Stimulated activated CD4-positive, alpha-beta T cell treated with anti-CD3 and anti-CD28 coated beads, Interleukin-12 subunit alpha, Interleukin-12 subunit beta, amount 100 ng/mL, for 24 hours (primary cell): ENCODE data around the gene DNAJC22.
"Not testable (repeated sequence)": the region's sequence is repeated elsewhere in the genome, so short reads cannot be mapped to it uniquely, and the experiment has no call there.

ENCODE experiments used
- DNase-seq, 2 experiments: peaks; one replicate each; pipeline ENCODE4 v3.0.0-alpha.2; 2020; ENCODE audit warnings: low read depth in 2 of 2

The DNAJC22 gene

DNA sequence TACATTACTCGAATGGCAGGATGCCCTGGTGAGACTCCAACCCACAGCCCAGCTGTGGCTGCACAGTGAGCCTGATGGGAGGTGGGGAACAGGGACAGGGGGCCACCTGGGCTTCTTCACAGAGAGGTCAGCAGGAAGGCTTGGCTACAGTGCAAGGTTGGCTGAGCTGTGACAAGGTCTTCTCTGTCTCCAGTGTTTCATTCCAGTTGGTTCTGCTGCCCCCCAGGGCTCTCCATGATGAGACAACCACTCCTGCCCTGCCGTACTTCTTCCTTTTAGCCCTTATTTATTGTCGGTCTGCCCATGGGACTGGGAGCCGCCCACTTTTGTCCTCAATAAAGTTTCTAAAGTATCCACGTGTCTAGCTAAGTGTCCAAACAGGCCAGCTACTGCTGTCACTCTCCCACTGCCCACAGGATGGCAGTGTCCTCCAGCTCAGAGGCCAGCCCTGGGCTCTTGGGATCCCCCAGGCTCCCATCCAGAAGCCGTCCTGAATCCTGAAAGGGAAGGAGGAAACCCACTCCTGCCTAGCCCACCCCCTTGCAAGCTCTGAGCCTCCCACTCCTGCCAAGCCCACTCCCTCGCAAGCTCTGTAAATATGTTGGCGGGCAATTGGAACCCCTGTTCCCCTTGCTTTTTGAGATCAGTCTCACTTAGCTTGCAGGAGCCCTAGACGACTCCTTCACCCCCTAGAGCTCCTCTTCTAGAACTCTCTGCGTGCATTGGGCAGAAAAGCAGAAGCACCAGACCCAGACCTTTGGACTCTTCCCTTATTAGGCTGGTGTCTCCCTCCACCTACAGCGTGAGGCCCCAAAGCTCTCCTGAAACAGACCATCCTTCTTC lies 15.1 kb upstream of the DNAJC22 start:
- DNase-seq: no peak

DNA sequence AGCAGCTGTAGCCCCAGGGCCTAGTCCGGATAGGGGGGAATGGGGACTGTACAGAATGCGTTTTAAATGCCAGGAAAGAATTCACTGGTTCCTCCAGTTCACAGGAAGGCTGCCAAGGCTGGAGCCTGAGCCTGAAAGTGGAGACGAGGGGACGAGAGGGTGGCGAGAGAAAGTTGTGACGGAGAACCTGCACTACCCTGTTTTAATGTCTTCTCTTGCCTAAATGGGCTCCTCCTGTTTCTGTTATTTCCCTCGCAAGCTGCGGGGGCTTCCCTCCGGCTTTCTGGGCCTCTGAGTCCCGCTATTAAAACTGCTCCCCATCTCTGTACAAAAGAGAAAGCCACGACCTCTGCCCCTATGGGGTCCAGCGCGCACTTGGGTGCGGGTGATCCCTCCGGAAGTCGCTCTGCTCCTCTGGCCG lies 14.2 kb upstream of the DNAJC22 start:
- DNase-seq: no peak

DNA sequence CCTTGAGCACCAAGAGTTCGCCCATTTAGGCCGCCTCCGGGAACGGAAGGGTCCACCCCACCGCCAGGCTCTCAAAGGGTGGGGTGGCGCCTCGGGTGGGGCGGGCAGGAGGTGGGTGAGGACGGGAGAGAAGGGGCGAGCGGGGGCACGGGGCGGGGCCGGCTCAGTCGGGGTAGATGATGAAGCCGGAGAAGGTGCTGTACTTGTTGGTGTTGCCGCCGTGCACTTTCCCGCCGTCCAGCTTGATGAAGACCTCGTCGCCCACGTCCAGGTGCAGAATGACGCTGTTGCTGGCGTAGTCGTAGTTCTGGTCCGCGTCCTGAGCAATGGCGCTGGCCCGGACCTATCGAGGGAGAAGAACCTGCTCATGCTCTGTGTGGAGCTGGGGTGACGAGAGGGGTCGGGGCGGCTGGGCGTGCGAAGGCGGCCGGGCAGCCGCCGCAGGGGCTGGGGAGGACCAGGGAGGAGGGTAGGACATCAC lies 13.8 kb upstream of the DNAJC22 start:
- no peak for DNase-seq

- not testable (repeated sequence) for DNase-seq
Measured at GRCh38 chr12:49333778-49334177, 12.9 kb upstream of the DNAJC22 start.

GRCh38 chr12:49334226-49334625 lies 12.5 kb upstream of the DNAJC22 start:
- DNase-seq: no peak

GRCh38 chr12:49334681-49335080 lies 12.0 kb upstream of the DNAJC22 start:
- DNase-seq: no peak

- DNase-seq: no peak
Measured at GRCh38 chr12:49335118-49335954, 11.4 kb upstream of the DNAJC22 start.

DNA sequence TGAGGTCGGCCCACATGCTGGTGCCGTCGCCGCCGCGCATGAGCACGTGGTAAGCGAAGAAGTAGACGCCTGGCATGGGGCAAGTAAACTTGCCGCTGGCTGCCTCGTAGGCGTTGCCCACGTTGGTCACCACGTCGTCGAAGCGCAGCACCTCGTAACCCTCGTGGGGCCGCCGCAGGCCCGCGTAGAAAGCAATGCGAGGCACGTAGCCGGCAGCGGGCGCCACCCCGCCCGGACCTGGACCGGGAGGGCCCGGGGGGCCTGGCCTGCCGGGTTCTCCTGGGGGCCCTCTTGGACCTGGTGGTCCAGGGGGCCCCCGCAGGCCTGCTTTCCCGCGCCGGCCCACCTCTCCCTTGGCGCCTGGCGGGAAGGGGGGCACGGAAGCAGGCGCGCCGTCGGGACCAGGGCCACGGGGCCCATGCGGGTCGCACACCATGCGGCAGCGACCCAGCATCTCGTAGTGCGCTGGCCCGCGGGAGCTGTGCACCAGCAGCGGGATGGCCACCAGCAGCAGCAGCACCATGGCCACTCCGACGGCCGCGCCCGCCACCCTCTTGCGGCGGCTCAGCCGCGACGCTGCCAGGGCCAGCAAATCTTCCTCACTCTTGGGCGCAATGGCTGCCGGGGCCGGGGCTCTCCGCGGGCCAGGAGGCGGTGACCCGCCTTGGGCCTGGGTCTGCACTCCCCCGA lies 10.6 kb upstream of the DNAJC22 start:
- no peak for DNase-seq

DNA sequence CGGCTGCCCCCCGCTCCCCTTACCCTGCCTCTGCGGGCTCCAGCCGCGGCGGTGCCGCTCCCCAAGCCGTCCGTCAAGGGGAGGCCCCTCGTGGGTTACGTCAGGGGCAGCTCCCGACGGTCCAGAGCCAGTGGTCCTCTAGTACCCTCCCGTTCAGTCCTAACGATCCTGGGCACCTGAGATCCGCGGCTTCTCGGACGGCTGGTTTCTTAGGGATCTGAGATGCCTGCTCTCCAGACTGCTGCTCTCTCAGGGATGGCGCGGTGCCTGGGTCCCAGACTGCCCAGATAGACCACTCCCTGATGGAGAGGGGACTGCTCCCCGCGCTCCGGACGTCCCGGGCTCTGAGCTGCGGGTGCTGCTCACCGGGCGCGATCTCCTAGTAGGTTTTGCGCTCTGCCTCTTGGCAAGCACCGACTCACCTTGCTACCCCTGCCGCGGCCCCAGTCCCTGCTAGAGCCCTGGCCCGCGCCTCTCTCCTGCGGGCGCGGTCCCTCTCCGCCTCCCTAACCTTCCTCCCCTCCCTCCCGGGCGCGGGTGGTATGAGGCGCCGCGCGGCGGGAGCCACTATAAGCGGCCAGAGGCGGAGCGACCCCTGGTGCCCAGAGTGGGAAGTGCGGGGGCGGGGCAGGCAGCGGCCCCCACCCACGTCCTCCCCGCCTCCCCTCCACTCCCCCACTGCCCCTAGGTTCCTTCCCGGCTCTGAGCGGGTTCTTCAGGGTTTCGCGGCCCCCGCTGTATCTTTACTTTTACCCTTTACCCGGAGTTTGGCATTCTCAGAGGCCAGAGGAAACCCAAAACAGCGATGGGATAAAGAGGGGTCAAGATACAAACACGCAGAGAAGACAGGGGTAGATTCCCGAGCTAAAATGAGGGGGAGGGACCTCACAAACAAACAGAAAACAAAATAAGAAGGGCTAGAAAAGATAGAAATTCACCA lies 9.8 kb upstream of the DNAJC22 start, which contains the start of gene C1QL4:
Gene C1QL4 (minus strand): TSS at position 544 of the 940 bp plus-strand sequence. CDS start 711 bp downstream, outside the sequence.
- DNase-seq: peak; percentile 66 to 88

DNA sequence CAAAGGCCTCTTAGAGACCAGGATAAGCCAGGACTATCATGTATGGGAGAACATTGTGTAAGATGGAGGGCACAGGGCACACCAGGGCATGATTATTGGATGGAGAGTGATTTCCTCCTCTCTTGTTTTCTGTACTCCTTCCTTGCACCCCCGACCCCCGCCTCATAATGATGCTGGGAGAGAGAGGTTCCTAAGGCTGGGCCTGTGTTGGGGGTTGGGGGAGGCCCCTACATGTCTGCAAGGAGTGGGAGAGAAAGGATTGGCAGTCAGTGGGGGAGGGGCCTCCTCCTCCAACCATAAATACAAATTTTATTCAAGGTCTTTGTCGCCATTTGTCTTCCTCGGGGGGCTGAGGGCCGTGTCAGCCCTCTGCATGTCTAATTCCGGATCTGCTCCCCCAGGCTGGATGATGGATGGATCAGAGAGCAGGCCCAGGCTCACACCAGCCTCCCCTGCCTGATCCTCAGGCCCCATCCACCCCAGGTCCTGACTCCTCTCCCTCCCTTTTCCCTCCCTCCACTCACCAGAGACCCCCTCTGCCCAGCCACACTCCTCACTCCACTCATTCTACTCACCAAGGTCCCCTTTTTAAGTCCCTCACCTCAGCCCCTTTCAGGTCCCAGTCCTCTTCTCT lies 7.7 kb upstream of the DNAJC22 start:
- DNase-seq: no peak

GRCh38 chr12:49339464-49339861 lies 7.2 kb upstream of the DNAJC22 start:
- DNase-seq: no peak

GRCh38 chr12:49340095-49340870 lies 6.4 kb upstream of the DNAJC22 start:
- DNase-seq: no peak

DNA sequence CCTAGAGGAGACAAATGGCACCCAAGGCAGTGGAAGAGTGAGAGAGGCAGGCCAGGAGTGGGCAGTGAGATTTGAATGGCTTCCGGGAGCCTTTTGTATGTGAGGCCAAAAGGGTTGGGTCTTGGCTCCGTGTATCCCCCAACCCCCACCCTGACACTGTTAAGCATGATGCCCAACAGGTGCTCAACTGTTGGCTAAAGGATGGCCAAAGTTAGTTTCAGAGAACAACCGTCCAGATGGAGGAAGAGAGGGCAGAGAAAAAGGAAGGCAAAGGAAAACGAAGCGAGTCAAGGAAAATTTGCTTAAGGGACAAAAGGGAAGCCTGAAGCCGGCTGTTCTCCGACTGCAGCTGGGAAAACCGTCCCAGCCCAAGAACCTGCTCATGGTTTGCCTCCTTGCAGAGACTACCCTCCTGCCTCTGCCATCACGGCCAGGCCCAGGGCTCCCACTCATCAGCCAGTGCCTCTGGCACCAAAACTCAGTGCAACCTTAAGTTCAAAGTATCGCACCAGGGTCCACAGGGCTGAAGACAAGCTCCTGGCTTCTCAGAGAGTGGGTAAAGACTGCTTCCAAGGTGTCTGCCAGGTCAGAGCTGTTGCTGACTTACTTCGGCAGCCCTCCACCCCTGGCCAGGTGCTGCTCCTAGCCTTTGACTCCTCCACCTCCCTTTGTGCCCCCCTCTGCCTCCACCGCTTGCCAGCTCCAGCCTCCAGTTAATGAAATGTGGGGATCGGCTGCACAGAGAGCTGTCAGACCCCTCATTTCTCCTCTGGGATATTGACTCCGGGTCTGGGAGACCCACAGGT lies 5.5 kb upstream of the DNAJC22 start:
- DNase-seq: no peak

- DNase-seq: no peak
Measured at GRCh38 chr12:49341777-49342065, 5.0 kb upstream of the DNAJC22 start.

DNA sequence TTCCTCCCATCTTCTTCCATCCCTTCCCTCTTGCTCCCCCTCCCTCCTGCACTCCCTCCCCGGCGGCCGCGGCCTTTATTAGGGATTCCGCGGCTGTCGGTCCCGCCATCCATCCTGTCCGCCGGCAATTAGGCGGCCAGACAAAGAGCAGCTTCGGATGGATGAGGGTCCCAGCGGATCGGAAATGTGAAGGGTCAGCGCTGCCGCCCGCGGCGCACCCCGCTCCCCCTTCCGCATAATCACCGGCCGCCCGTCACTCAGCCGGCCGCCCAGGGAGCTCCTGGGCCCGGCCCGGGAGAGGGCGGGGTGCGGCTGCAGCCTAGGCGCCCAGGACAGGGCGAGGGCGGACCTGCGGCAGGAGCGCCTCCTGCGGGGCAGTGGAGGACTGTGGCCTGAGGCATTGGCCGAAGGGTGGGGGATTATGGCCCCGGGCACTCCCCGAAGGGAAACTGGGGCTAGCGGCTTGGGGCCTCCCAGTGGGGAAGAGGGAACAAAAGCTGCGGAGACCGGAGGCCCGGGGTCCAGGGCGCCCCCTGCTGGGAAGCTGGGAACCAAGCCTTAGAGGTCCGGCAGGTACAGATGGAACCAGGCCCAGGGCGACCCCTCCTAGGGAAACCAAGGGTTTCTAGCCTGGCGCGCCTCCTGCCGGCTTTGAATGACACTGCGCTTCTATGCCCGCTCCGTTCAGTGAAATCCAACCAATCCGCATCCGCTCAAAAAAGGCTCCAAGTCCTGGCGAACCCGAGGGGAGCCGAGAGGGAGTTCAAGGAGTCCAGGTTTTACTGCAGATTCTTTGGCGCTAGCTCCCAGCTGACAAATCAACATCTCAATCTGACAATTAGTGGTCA lies 4.4 kb upstream of the DNAJC22 start:
- DNase-seq: peak; percentile 51 to 83

- peak in 1 of 2 experiments; percentile 22 for DNase-seq
Measured at GRCh38 chr12:49342914-49343731, 3.6 kb upstream of the DNAJC22 start.

- no peak for DNase-seq
Measured at GRCh38 chr12:49344486-49345050, 2.1 kb upstream of the DNAJC22 start.
